Measurements from ENCODE around the gene PRDM15. TPM values are rescaled to one million over a fixed set of nuclear protein-coding genes. Genes with fewer than 3 reads are reported as not detected.

The PRDM15 gene
- total RNA-seq, 1 donor from 2014 or later = 2.9 TPM

GRCh38 chr21:41753006-41753898 is 125.9 kb downstream of the PRDM15 start:
- no peak for DNase-seq
- intact Hi-C loops (cut with micrococcal nuclease) = no loop called here
- TF ChIP-seq CTCF (IDR thresholded peaks at IDR 0.05; ENCODE audit: borderline replicate concordance) = no peak
- peaks cover 57% of the 10 kb centered on the region for H3K27me3 ChIP-seq (ENCODE audit: low read depth)
- no peak overlapping the region for H3K27ac ChIP-seq (replicated peaks)
- H3K9me3 ChIP-seq (replicated peaks) = no peaks in the 10 kb centered on the region
- no peak overlapping the region for H3K4me3 ChIP-seq
- H3K4me1 ChIP-seq = no peaks in the 10 kb centered on the region
- no peaks in the 10 kb centered on the region for H3K36me3 ChIP-seq

GRCh38 chr21:41752231-41752681 is 126.9 kb downstream of the PRDM15 start:
- H3K27ac ChIP-seq (replicated peaks) = no peak overlapping the region
- no peak overlapping the region for H3K4me3 ChIP-seq
- peaks cover 65% of the 10 kb centered on the region for H3K27me3 ChIP-seq (ENCODE audit: low read depth)
- no peak for TF ChIP-seq CTCF (IDR thresholded peaks at IDR 0.05; ENCODE audit: borderline replicate concordance)
- no peaks in the 10 kb centered on the region for H3K4me1 ChIP-seq
- intact Hi-C loops (cut with micrococcal nuclease) = no loop called here
- H3K9me3 ChIP-seq (replicated peaks) = no peaks in the 10 kb centered on the region
- DNase-seq = no peak
- no peaks in the 10 kb centered on the region for H3K36me3 ChIP-seq

- Histone ChIP-seq H3K27ac (replicated peaks) (no peak overlapping the region), H3K27me3 (ENCODE audit: low read depth) (peaks cover 65% of the 10 kb centered on the region)
- DNase-seq = peak; percentile 4
These were observed 127.5 kb downstream of the PRDM15 start for GRCh38 chr21:41751611-41752011.

GRCh38 chr21:41750532-41751151 is 128.5 kb downstream of the PRDM15 start:
- DNase-seq = peak; percentile 10
- intact Hi-C loops (cut with micrococcal nuclease) = no loop called here
- H3K27me3 ChIP-seq (ENCODE audit: low read depth) = peaks cover 65% of the 10 kb centered on the region

More at GRCh38 chr21:41751611-41752011, 127.5 kb downstream of the PRDM15 start:
- TF ChIP-seq CTCF (IDR thresholded peaks at IDR 0.05; ENCODE audit: borderline replicate concordance) = no peak
- H3K36me3 ChIP-seq = no peaks in the 10 kb centered on the region
- H3K4me3 ChIP-seq = no peak overlapping the region
- H3K4me1 ChIP-seq = no peaks in the 10 kb centered on the region
- H3K9me3 ChIP-seq (replicated peaks) = no peaks in the 10 kb centered on the region
- intact Hi-C loops (cut with micrococcal nuclease) = no loop called here

GRCh38 chr21:41750051-41750450 is 129.1 kb downstream of the PRDM15 start:
- DNase-seq = no peak

More at GRCh38 chr21:41750532-41751151, 128.5 kb downstream of the PRDM15 start:
- no peak for TF ChIP-seq CTCF (IDR thresholded peaks at IDR 0.05; ENCODE audit: borderline replicate concordance)
- Histone ChIP-seq H3K4me3 (no peak overlapping the region), H3K36me3 (no peaks in the 10 kb centered on the region), H3K9me3 (replicated peaks) (no peaks in the 10 kb centered on the region), H3K27ac (replicated peaks) (no peak overlapping the region), H3K4me1 (no peaks in the 10 kb centered on the region)

More at GRCh38 chr21:41750051-41750450, 129.1 kb downstream of the PRDM15 start:
- no peak overlapping the region for H3K27ac ChIP-seq (replicated peaks)
- no peak overlapping the region for H3K4me3 ChIP-seq
- H3K4me1 ChIP-seq = no peaks in the 10 kb centered on the region
- intact Hi-C loops (cut with micrococcal nuclease) = no loop called here
- no peak for TF ChIP-seq CTCF (IDR thresholded peaks at IDR 0.05; ENCODE audit: borderline replicate concordance)
- no peaks in the 10 kb centered on the region for H3K36me3 ChIP-seq
- no peaks in the 10 kb centered on the region for H3K9me3 ChIP-seq (replicated peaks)
- H3K27me3 ChIP-seq (ENCODE audit: low read depth) = peaks cover 65% of the 10 kb centered on the region
